ENCODE data around the gene CMIP.
"Not testable (repeated sequence)": the region's sequence is repeated elsewhere in the genome, so short reads cannot be mapped to it uniquely, and the experiment has no call there.

Gene CMIP

GRCh38 chr16:81444448-81445121 lies at the start of gene CMIP:
CMIP (plus strand) TSS chr16:81444808.
- DNase-seq (ENCODE audit: low read depth), result peak; percentile 61

- DNase-seq (ENCODE audit: low read depth), result no peak
Measured at GRCh38 chr16:81394966-81395655, 49.5 kb upstream of the CMIP start.

- DNase-seq (ENCODE audit: low read depth), result no peak
Measured at GRCh38 chr16:81397058-81397878, 47.3 kb upstream of the CMIP start.

- no peak for DNase-seq (ENCODE audit: low read depth)
Measured at GRCh38 chr16:81397879-81398520, 46.6 kb upstream of the CMIP start.

GRCh38 chr16:81399909-81400308 lies 44.7 kb upstream of the CMIP start:
- DNase-seq (ENCODE audit: low read depth), result no peak

GRCh38 chr16:81401035-81401950 lies 43.3 kb upstream of the CMIP start:
- no peak for DNase-seq (ENCODE audit: low read depth)

- no peak for DNase-seq (ENCODE audit: low read depth)
Measured at GRCh38 chr16:81403208-81403600, 41.4 kb upstream of the CMIP start.

- peak; percentile 64 for DNase-seq (ENCODE audit: low read depth)
Measured at GRCh38 chr16:81403601-81404391, 40.8 kb upstream of the CMIP start.

- DNase-seq (ENCODE audit: low read depth), result not testable (repeated sequence)
Measured at GRCh38 chr16:81405002-81405401, 39.6 kb upstream of the CMIP start.

- DNase-seq (ENCODE audit: low read depth), result no peak
Measured at GRCh38 chr16:81405702-81406113, 38.9 kb upstream of the CMIP start.

- no peak for DNase-seq (ENCODE audit: low read depth)
Measured at GRCh38 chr16:81408409-81408950, 36.1 kb upstream of the CMIP start.

- no peak for DNase-seq (ENCODE audit: low read depth)
Measured at GRCh38 chr16:81409016-81409556, 35.5 kb upstream of the CMIP start.

GRCh38 chr16:81410643-81411293 lies 33.8 kb upstream of the CMIP start:
- DNase-seq (ENCODE audit: low read depth), result no peak

- no peak for DNase-seq (ENCODE audit: low read depth)
Measured at GRCh38 chr16:81413245-81413990, 31.2 kb upstream of the CMIP start.

GRCh38 chr16:81415751-81416150 lies 28.9 kb upstream of the CMIP start:
- no peak for DNase-seq (ENCODE audit: low read depth)

GRCh38 chr16:81416749-81417148 lies 27.9 kb upstream of the CMIP start:
- no peak for DNase-seq (ENCODE audit: low read depth)

GRCh38 chr16:81417210-81417609 lies 27.4 kb upstream of the CMIP start:
- DNase-seq (ENCODE audit: low read depth), result no peak

GRCh38 chr16:81419806-81420205 lies 24.8 kb upstream of the CMIP start:
- DNase-seq (ENCODE audit: low read depth), result no peak

GRCh38 chr16:81421126-81421525 lies 23.5 kb upstream of the CMIP start:
- no peak for DNase-seq (ENCODE audit: low read depth)
